DMS153 treated with DMSO at 0.1 percent for 48 hours (cell line): ENCODE data around the gene HGFAC.

Experiments
- DNase-seq: peaks from one replicate; lab custom pipeline; 2025; ENCODE audit not compliant: unreplicated experiment; lab: John Stamatoyannopoulos, UW

HGFAC gene

DNA sequence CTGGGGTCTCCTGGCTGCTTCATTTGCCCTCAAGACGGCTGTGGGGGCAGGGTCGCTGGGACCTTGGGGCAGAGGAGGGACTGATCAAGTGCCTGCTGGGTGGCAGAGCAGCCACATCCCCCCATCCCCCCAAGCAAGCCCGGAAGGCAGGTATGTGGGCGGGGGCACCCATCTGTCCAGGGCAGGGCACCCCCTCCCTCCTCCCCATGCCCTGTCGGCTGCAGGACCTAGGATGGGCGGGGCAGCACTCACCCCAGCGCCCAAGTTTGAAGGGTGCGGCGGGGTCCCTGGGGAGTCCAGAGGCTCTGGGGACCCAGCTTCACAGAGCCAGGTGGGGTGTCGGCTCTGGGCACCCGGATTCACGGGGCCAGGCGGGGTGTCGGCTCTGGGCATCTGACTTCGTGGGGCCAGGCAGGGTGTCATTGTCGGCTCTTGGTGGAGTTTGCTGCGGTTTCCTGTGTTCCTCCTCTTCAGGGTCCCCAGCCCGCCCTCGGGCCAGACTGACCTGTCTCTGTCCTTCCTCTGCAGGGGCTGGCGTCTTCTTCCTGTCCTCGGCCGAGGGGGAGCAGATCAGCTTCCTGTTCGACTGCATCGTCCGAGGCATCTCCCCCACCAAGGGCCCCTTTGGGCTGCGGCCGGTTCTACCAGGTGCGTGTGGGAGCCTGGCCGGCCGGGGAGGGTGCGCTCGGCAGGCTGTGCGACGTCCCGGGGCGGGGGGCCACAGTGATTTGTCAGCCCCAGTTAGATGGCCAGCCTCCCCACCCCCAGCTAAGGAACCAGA lies 43.4 kb downstream of the HGFAC start:
- no peak for DNase-seq

- no peak for DNase-seq
Measured at GRCh38 chr4:3485886-3486540, 44.2 kb downstream of the HGFAC start.

- no peak for DNase-seq
Measured at GRCh38 chr4:3486541-3487540, 45.1 kb downstream of the HGFAC start.

DNA sequence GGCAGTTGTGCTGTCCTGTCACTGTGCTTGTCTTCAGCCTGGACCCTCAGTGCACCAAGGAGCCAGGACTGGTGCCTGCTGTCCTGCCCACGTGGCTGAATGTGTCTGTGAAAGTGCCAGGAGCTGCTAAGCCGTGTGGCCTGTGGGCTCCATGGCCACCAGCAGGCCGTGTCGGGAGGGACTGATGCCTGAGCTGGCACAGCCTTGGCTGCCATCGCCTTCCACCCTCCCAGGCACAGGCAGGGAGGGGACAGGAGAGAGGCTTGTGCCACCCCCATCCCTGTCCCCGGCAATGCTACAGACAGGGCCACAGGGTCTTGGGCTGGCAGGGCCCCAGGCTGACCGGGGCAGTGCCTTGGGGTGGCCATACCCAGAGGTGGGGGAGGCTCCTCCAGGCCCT lies 46.1 kb downstream of the HGFAC start:
- no peak for DNase-seq

DNA sequence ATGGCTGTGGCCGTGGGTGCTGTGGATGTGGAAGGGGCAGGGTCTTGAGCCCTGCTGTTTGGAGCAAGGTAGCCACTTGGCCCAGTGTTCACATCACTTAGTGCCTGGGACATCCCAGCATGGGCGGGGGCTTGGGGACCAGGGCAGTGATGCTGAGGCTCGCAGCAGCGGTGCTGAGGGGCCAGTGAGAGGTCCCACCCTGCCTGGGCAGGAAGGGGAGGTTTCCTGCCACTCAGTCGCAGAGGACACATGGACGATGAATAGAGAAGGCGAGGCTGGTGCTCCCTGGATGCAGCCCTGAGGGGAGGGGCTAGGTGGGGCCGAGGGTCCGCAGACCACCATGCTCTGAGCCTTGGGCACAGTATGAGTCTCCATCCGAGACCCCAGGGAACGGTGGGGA lies 47.1 kb downstream of the HGFAC start:
- no peak for DNase-seq

GRCh38 chr4:3489451-3489962 lies 47.7 kb downstream of the HGFAC start:
- DNase-seq, result no peak

GRCh38 chr4:3491681-3492405 lies 50.1 kb downstream of the HGFAC start:
- DNase-seq, result no peak

DNA sequence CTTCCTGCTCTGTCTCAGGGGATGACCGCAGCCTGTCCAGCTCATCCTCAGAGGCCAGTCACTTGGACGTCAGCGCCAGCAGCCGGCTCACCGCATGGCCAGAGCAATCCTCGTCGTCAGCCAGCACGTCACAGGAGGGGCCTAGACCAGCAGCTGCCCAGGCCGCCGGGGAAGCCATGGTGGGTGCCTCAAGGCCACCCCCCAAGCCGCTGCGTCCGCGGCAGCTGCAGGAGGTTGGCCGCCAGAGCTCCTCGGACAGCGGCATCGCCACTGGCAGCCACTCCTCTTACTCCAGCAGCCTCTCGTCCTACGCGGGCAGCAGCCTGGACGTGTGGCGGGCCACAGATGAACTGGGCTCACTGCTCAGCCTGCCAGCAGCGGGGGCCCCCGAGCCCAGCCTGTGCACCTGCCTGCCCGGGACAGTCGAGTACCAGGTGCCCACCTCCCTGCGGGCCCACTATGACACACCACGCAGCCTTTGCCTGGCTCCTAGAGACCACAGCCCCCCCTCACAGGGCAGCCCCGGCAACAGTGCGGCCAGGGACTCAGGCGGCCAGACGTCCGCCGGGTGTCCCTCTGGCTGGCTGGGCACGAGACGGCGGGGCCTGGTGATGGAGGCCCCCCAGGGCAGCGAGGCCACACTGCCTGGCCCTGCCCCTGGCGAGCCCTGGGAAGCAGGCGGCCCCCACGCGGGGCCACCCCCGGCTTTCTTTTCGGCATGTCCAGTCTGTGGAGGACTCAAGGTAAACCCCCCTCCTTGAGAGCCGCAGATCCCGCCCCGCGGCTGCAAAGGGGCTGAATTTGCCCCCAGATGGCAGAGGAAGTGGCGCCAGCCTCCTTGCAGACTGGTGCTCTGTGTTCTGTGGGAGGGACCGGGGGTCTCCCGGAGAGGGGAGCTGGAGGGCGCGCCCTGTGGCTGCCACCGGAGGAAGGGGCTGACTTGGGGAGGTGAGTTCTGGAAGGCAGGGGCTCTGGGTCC lies 51.3 kb downstream of the HGFAC start:
- DNase-seq, result no peak

GRCh38 chr4:3493720-3494461 lies 52.1 kb downstream of the HGFAC start:
- no peak for DNase-seq

DNA sequence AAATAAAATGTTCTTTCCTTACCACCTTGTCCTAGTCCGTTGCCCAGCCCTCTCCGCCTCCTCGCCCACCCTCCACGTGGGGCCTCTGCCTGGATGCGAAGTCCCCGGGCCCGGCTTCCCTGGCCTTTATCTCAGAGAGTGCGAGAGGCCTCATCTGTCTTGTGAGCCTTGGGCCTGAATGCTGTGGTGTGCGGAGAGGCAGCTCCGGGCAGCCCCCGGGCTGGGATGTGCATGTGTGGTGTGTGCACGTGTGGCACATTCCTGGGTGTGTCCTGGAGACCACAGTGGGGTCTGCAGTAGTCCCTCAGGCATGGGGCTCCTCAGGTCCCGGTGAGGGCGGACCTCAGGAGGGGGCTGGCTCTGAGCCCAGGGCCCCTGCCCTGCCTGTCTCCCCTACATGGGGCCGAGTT lies 52.7 kb downstream of the HGFAC start:
- DNase-seq, result no peak

GRCh38 chr4:3495204-3495975 lies 53.6 kb downstream of the HGFAC start:
- DNase-seq, result no peak

GRCh38 chr4:3496021-3496420 lies 54.3 kb downstream of the HGFAC start:
- no peak for DNase-seq

GRCh38 chr4:3497095-3497494 lies 55.3 kb downstream of the HGFAC start:
- no peak for DNase-seq

GRCh38 chr4:3497523-3498389 lies 56.0 kb downstream of the HGFAC start:
- no peak for DNase-seq

GRCh38 chr4:3498407-3498806 lies 56.6 kb downstream of the HGFAC start:
- DNase-seq, result no peak
